Measurements from ENCODE around the gene PRKAB2.
"Not testable (repeated sequence)": the region's sequence is repeated elsewhere in the genome, so short reads cannot be mapped to it uniquely, and the experiment has no call there.

Gene PRKAB2

DNA sequence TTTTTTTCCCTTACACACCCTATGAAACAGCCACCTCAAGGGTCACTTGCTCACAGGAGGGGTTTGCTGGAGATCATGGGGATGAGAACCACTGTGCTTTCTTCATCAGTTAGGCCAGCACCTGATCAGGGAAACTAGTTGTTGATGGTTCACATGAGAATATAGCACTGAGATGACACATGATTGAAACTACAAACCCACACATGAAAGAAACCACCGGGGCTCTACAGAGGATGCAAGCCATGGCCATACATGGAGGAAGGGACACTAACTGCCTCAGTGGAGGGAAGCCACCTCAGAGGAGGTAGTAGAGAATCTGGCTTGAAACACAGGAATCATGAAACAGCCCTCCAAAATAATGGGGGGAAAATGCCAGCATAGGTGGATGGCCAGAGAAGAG is 63.2 kb downstream of the PRKAB2 start:
- no peak for DNase-seq

DNA sequence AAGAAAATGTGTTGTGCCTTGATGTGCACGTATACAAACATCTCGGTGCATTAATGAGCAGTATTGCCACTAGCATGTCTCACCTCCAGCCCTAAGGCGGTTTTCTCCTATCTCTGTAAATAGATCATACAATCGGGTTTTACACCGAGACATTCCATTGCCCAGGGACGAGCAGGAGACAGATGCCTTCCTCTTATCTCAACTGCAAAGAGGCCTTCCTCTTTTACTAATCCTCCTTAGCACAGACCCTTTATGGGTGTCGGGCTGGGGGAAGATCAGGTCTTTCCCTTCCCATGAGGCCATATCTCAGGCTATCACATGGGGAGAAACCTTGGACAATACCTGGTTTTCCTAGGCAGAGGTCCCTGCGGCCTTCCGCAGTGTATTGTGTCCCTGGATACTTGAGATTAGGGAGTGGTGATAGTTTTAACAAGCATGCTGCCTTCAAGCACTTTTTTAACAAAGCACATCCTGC is 65.8 kb downstream of the PRKAB2 start:
- DNase-seq: not testable (repeated sequence)

DNA sequence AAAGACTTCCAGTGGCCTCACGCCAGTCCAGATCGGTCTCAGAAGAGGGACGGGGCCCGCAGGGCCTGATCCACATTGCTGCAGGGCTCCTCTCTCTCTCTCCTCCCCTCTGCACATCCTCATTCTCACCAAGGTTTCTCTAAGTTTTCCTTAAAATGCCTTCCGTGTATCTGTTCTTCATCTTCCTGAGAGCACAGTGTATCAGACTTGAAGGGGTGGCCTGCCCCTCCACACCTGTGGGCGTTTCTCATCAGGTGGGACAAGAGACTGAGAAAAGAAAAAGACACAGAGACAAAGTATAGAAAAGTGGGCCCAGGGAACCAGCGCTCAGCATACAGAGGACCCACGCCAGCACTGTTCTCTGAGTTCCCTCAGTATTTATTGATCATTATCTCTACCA is 66.4 kb downstream of the PRKAB2 start:
- DNase-seq: no peak

All from NCI-H187 (cell line).